Mammary epithelial cell (primary cell): ENCODE data around the gene ADCY2.

ENCODE experiments used
- EZH2 ChIP-seq: IDR thresholded peaks from 2 replicates; pipeline ENCODE4 v1.6.1; 2012; ENCODE audit warnings: low read length, inconsistent platforms, borderline replicate concordance
- TF ChIP-seq, protein P1 (sequence below), 2 donors: IDR thresholded peaks in 1 of 2; conservative IDR thresholded peaks in 1 of 2; 2 replicates each; pipeline ENCODE4 v1.5.1; 2011 to 2012; ENCODE audit warnings: inconsistent platforms in 2 of 2, low read length in 2 of 2, mild to moderate bottlenecking in 2 of 2, control low read depth in 1 of 2, low read depth in 1 of 2; ENCODE audit not compliant: insufficient read depth in 1 of 2; ENCODE audit errors: extremely low read depth in 1 of 2

DNA sequence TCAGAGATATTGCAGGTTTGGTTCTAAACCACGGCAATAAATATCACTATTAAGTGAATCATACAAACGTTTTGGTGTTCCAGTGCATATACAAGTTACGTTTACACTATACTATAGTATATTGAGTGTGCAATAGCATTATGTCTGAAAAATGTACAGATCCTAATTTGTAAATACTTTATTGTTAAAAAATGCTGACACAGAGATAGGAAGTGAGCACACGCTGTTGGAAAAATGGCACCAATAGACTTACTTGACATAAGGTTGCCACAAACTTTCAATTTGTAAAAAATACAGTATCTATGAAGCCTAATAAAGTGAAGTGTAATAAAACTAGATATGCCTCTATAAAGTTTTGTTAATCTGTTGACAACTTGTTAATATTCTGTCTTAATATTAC lies 439.0 kb downstream of the ADCY2 start:
- TF ChIP-seq, protein P1, sequence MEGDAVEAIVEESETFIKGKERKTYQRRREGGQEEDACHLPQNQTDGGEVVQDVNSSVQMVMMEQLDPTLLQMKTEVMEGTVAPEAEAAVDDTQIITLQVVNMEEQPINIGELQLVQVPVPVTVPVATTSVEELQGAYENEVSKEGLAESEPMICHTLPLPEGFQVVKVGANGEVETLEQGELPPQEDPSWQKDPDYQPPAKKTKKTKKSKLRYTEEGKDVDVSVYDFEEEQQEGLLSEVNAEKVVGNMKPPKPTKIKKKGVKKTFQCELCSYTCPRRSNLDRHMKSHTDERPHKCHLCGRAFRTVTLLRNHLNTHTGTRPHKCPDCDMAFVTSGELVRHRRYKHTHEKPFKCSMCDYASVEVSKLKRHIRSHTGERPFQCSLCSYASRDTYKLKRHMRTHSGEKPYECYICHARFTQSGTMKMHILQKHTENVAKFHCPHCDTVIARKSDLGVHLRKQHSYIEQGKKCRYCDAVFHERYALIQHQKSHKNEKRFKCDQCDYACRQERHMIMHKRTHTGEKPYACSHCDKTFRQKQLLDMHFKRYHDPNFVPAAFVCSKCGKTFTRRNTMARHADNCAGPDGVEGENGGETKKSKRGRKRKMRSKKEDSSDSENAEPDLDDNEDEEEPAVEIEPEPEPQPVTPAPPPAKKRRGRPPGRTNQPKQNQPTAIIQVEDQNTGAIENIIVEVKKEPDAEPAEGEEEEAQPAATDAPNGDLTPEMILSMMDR (conservative IDR thresholded peaks at IDR 0.05 in 1 of 2, IDR thresholded peaks at IDR 0.05 in 1 of 2; ENCODE audit: extremely low read depth in 1 of 2, insufficient read depth in 1 of 2, low read depth in 1 of 2, low read length in 2 of 2), result no peak
- no peak for TF ChIP-seq EZH2
